Neural progenitor cell (in vitro differentiated cells): ENCODE data around the gene FKBP1A.

ENCODE experiments used
- EZH2 ChIP-seq: fragments of 200-600 bp; sonication (generic); IDR thresholded peaks from 2 replicates; pipeline ENCODE4 v1.6.1; 2017; ENCODE audit warnings: antibody characterized with exemption, mild to moderate bottlenecking, moderate library complexity
- TF ChIP-seq, protein P1 (sequence below): fragments of 200-600 bp; sonication (generic); IDR thresholded peaks from 2 replicates; pipeline ENCODE4 v1.5.1; 2017; ENCODE audit warnings: antibody characterized with exemption, mild to moderate bottlenecking

DNA sequence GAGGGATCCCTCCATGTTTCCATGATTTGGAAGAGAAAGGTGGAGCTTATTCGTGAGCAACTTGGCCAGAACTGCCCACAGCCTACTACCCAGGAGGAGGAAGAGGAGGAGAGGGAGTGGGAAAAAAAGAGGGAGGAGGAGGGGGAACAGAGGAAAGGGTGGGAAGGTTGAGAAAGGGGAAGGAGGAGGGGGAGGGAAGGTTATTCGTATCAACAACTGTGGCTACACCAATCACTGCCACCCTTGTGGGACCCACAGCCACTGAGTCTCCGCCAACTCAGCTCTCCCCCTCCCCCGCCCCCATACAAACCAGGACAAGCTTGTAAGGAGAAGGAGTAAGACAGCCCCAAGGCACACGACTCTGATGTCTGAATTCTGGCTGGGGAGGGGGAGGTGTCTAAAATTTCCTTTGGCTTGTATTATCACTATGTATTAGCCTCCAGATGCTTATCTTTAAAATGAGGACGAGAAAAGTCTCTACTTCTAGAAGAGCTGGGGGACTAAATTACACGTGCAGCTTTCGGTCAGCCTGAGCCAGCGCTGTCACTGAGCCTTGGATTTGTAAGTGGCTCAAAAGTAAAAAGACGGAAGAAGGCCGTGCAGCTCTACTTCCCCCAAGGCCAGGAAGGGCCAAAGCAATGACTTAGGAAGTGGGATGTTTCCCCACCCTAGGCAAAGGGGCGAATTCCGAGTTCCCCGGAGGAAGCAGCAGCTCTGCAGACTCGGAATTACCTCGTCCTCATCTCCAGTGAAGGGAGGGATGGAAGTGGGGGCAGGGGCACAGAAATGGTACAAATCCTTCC lies 1.0 kb downstream of the FKBP1A start:
- TF ChIP-seq, protein P1, sequence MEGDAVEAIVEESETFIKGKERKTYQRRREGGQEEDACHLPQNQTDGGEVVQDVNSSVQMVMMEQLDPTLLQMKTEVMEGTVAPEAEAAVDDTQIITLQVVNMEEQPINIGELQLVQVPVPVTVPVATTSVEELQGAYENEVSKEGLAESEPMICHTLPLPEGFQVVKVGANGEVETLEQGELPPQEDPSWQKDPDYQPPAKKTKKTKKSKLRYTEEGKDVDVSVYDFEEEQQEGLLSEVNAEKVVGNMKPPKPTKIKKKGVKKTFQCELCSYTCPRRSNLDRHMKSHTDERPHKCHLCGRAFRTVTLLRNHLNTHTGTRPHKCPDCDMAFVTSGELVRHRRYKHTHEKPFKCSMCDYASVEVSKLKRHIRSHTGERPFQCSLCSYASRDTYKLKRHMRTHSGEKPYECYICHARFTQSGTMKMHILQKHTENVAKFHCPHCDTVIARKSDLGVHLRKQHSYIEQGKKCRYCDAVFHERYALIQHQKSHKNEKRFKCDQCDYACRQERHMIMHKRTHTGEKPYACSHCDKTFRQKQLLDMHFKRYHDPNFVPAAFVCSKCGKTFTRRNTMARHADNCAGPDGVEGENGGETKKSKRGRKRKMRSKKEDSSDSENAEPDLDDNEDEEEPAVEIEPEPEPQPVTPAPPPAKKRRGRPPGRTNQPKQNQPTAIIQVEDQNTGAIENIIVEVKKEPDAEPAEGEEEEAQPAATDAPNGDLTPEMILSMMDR = no peak
- TF ChIP-seq EZH2 = no peak
